HepG2 (cell line): ENCODE data around the gene MRPL9. TPM values are rescaled to one million over a fixed set of nuclear protein-coding genes. Genes with fewer than 3 reads are reported as not detected.

Experiments
- ARID2 ChIP-seq: sonication (generic); formaldehyde crosslinking; IDR thresholded peaks from 2 replicates; pipeline ENCODE4 v1.8.1; 2022; ENCODE audit warnings: mild to moderate bottlenecking, missing genetic modification reagents, borderline replicate concordance
- ARNTL ChIP-seq: sonication (generic); formaldehyde crosslinking; IDR thresholded peaks from 2 replicates; pipeline ENCODE4 v1.4.0; 2020; ENCODE audit warnings: mild to moderate bottlenecking, missing genetic modification reagents
- ATF1 ChIP-seq: IDR thresholded peaks from 2 replicates; pipeline ENCODE4 v1.6.1; 2016; ENCODE audit warnings: mild to moderate bottlenecking, control low read depth
- DPF2 ChIP-seq: sonication (generic); formaldehyde crosslinking; IDR thresholded peaks from 2 replicates; pipeline ENCODE4 v1.4.0; 2020; ENCODE audit warnings: mild to moderate bottlenecking, low read depth, missing genetic modification reagents, borderline replicate concordance
- FOSL2 ChIP-seq: sonication (generic); formaldehyde crosslinking; IDR thresholded peaks from 2 replicates; pipeline ENCODE4 v1.4.0; 2020; ENCODE audit warnings: missing genetic modification reagents
- FOXA1 ChIP-seq, 2 experiments: fragments of 450-650 bp in 1 of 2; sonication (generic) in 1 of 2; formaldehyde crosslinking in 1 of 2; IDR thresholded peaks; 2 replicates each; pipeline versions ENCODE4 v1.4.0 to v1.6.1; 2016 to 2020; ENCODE audit warnings: missing genetic modification reagents in 1 of 2
- FOXJ3 ChIP-seq: sonication (generic); formaldehyde crosslinking; IDR thresholded peaks from 2 replicates; pipeline ENCODE4 v1.4.0; 2020; ENCODE audit warnings: missing genetic modification reagents, mild to moderate bottlenecking, borderline replicate concordance
- MTA3 ChIP-seq: sonication (generic); formaldehyde crosslinking; IDR thresholded peaks from 2 replicates; pipeline ENCODE4 v1.4.0; 2020; ENCODE audit warnings: missing genetic modification reagents
- PCBP2 ChIP-seq: fragments of 200-400 bp; formaldehyde crosslinking; optimal IDR thresholded peaks from 2 replicates; pipeline ENCODE3; 2018; ENCODE audit warnings: low read length, low read depth; ENCODE audit not compliant: poor library complexity, severe bottlenecking
- POLR2AphosphoS5 ChIP-seq: IDR thresholded peaks from 2 replicates; pipeline ENCODE4 v1.6.1; 2012; ENCODE audit warnings: low read depth, low read length
- RBM22 ChIP-seq: fragments of 200-400 bp; formaldehyde crosslinking; optimal IDR thresholded peaks from 2 replicates; pipeline ENCODE3; 2017; ENCODE audit warnings: mild to moderate bottlenecking, low read length, moderate library complexity
- REPIN1 ChIP-seq: sonication (generic); formaldehyde crosslinking; IDR thresholded peaks from 2 replicates; pipeline ENCODE4 v1.8.0; 2022; ENCODE audit warnings: missing genetic modification reagents, low read depth, mild to moderate bottlenecking, borderline replicate concordance
- SPEN ChIP-seq: sonication (generic); formaldehyde crosslinking; IDR thresholded peaks from 2 replicates; pipeline ENCODE4 v1.5.1; 2020; ENCODE audit warnings: low read depth, mild to moderate bottlenecking, missing genetic modification reagents
- TMF1 ChIP-seq: sonication (generic); formaldehyde crosslinking; IDR thresholded peaks from 2 replicates; pipeline ENCODE4 v1.8.1; 2022; ENCODE audit warnings: low read depth, missing genetic modification reagents
- ZBTB8A ChIP-seq: sonication (generic); formaldehyde crosslinking; IDR thresholded peaks from 2 replicates; pipeline ENCODE4 v1.4.0; 2020; ENCODE audit warnings: mild to moderate bottlenecking, low read depth, missing genetic modification reagents, borderline replicate concordance
- ZNF205 ChIP-seq: IDR thresholded peaks from 2 replicates; pipeline ENCODE4 v1.6.1; 2018; ENCODE audit warnings: missing biosample characterization, missing genetic modification reagents
- ZNF510 ChIP-seq: sonication (generic); formaldehyde crosslinking; IDR thresholded peaks from 2 replicates; pipeline ENCODE4 v1.4.0; 2020; ENCODE audit warnings: low read depth, mild to moderate bottlenecking, missing genetic modification reagents
- ZNF746 ChIP-seq: sonication (generic); formaldehyde crosslinking; IDR thresholded peaks from 2 replicates; pipeline ENCODE4 v1.8.0; 2022; ENCODE audit warnings: mild to moderate bottlenecking, missing genetic modification reagents
- ZSCAN22 ChIP-seq: sonication (generic); formaldehyde crosslinking; IDR thresholded peaks from 2 replicates; pipeline ENCODE4 v1.4.0; 2020; ENCODE audit warnings: mild to moderate bottlenecking, missing genetic modification reagents
- polyA plus RNA-seq, 8 experiments: library from polyadenylated mRNA; depleted of rRNA in 3 of 8; stranded (reverse) in 7 of 8; unstranded in 1 of 8; fragments of >200 nt; fragmentation: Illumina TruSeq in 4 of 8; extraction: Trizol in 4 of 8; gene quantifications; 2 replicates each; pipeline versions ENCODE4 v1.2.1 to v1.2.3, GENCODE V29; 2011 to 2016; ENCODE audit warnings: low read depth in 4 of 8, missing spikeins in 1 of 8, mixed read lengths in 1 of 8; ENCODE audit not compliant: insufficient read depth in 1 of 8
- total RNA-seq, 5 experiments: library from RNA; depleted of rRNA; stranded (reverse); fragments of >200 nt; fragmentation: Illumina TruSeq; extraction: Trizol; gene quantifications; 2 replicates each; pipeline ENCODE4 v1.2.3, GENCODE V29; 2016; ENCODE audit warnings: low read depth in 1 of 5
- TF ChIP-seq, protein P1 (sequence below): sonication (generic); formaldehyde crosslinking; IDR thresholded peaks from 2 replicates; pipeline ENCODE4 v1.5.0; 2020; ENCODE audit warnings: mild to moderate bottlenecking, missing genetic modification reagents
- TF ChIP-seq, protein P2 (sequence below): sonication (generic); formaldehyde crosslinking; IDR thresholded peaks from 2 replicates; pipeline ENCODE4 v1.8.0; 2023; ENCODE audit warnings: mild to moderate bottlenecking, missing genetic modification reagents
- TF ChIP-seq, protein P3 (sequence below): sonication (generic); formaldehyde crosslinking; IDR thresholded peaks from 2 replicates; pipeline ENCODE4 v1.5.0; 2020; ENCODE audit warnings: mild to moderate bottlenecking, missing genetic modification reagents
- TF ChIP-seq, protein P4 (sequence below): sonication (generic); formaldehyde crosslinking; IDR thresholded peaks from 2 replicates; pipeline ENCODE4 v1.5.0; 2020; ENCODE audit warnings: missing genetic modification reagents, mild to moderate bottlenecking, borderline replicate concordance

The MRPL9 gene
- total and polyA plus RNA-seq, 2 of the 13 experiments (the other 11 are each of a cell fraction or from before 2014, with no cell fraction given) = 72.1 to 107 TPM

DNA sequence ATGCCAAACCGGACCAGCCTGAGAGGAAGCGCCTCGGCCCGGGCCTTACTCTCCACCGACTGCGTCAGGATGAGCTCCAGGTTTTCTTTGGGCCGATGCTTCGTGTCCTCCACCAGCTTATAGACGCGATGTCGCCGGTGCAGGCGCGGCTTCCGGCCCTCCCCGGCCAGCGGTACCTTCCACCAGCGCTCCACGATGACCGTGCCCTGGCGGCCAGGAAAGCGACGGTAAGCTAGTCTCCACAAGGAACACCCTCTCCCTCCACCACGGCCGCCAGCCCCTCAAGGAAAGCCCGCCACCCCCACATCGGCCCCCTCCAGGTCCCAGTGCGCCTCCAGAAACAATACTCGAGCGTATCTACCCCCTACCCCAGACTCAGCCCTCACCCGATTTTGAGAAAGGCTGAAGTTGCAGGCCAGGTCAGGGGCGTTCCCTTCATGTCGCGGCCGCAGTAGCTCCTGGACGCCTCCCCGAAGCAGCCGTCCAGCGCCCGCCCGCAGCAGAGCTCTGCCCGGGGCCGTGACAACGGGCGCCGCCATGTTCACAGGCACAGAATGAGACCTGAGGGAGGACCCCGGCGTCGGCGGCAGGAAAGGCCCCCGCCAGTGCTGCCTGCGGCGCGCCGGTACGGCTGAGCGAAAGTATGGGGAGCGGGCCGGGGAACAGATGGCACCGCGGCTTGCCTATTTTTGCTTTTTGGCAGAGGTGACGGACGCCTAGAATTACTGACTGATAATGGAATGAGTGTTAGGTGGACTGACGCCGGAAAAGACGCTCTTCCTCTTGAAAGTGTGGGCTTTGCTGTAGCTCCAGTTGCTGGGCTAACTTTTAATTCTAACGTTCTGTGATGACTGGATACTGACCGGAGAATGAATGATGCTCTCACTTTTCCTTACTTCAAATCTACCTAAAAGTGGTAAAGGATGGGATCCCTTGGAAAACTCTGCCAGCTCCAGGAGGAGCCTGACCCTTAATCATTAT, at the start of gene MRPL9 (continued):
- TF ChIP-seq ZBTB8A (CRISPR knock-in tag) (no peak), RBM22 (no peak), FOSL2 (peak; percentile 41; the same call in 1 of the 2 replicates), DPF2 (no peak), ARNTL (CRISPR knock-in tag) (no peak), PCBP2 (no peak), REPIN1 (CRISPR knock-in tag) (peak; percentile 91; the same call in 1 of the 2 replicates), SPEN (CRISPR knock-in tag) (peak; percentile 84; the same call in 1 of the 2 replicates), ZSCAN22 (CRISPR knock-in tag) (no peak), ZNF510 (CRISPR knock-in tag) (no peak), ARID2 (CRISPR knock-in tag) (peak; percentile 97), MTA3 (CRISPR knock-in tag) (no peak), FOXA1 (IDR thresholded peaks at IDR 0.05) (no peak), FOXA1 (CRISPR knock-in tag; IDR thresholded peaks at IDR 0.05) (no peak), TMF1 (CRISPR knock-in tag) (peak; percentile 77; the same call in 1 of the 2 replicates), POLR2AphosphoS5 (peak; percentile 73), ZNF205 (no peak), ZNF746 (no peak), ATF1 (CRISPR knock-in tag) (no peak), FOXJ3 (CRISPR knock-in tag) (peak; percentile 46; the same call in 1 of the 2 replicates)
- TF ChIP-seq, protein P1, sequence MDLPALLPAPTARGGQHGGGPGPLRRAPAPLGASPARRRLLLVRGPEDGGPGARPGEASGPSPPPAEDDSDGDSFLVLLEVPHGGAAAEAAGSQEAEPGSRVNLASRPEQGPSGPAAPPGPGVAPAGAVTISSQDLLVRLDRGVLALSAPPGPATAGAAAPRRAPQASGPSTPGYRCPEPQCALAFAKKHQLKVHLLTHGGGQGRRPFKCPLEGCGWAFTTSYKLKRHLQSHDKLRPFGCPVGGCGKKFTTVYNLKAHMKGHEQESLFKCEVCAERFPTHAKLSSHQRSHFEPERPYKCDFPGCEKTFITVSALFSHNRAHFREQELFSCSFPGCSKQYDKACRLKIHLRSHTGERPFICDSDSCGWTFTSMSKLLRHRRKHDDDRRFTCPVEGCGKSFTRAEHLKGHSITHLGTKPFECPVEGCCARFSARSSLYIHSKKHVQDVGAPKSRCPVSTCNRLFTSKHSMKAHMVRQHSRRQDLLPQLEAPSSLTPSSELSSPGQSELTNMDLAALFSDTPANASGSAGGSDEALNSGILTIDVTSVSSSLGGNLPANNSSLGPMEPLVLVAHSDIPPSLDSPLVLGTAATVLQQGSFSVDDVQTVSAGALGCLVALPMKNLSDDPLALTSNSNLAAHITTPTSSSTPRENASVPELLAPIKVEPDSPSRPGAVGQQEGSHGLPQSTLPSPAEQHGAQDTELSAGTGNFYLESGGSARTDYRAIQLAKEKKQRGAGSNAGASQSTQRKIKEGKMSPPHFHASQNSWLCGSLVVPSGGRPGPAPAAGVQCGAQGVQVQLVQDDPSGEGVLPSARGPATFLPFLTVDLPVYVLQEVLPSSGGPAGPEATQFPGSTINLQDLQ (CRISPR knock-in tag) = no peak
- TF ChIP-seq, protein P2, sequence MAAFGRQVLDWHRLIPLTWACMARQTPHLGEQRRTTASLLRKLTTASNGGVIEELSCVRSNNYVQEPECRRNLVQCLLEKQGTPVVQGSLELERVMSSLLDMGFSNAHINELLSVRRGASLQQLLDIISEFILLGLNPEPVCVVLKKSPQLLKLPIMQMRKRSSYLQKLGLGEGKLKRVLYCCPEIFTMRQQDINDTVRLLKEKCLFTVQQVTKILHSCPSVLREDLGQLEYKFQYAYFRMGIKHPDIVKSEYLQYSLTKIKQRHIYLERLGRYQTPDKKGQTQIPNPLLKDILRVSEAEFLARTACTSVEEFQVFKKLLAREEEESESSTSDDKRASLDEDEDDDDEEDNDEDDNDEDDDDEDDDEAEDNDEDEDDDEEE = no peak
- TF ChIP-seq, protein P3, sequence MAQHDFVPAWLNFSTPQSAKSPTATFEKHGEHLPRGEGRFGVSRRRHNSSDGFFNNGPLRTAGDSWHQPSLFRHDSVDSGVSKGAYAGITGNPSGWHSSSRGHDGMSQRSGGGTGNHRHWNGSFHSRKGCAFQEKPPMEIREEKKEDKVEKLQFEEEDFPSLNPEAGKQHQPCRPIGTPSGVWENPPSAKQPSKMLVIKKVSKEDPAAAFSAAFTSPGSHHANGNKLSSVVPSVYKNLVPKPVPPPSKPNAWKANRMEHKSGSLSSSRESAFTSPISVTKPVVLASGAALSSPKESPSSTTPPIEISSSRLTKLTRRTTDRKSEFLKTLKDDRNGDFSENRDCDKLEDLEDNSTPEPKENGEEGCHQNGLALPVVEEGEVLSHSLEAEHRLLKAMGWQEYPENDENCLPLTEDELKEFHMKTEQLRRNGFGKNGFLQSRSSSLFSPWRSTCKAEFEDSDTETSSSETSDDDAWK (CRISPR knock-in tag) = no peak
- TF ChIP-seq, protein P4, sequence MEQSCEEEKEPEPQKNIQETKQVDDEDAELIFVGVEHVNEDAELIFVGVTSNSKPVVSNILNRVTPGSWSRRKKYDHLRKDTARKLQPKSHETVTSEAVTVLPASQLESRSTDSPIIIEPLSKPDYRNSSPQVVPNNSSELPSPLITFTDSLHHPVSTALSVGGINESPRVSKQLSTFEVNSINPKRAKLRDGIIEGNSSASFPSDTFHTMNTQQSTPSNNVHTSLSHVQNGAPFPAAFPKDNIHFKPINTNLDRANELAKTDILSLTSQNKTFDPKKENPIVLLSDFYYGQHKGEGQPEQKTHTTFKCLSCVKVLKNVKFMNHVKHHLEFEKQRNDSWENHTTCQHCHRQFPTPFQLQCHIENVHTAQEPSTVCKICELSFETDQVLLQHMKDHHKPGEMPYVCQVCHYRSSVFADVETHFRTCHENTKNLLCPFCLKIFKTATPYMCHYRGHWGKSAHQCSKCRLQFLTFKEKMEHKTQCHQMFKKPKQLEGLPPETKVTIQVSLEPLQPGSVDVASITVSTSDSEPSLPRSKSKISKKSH (CRISPR knock-in tag) = no peak
